Measurements from ENCODE around the gene RABEP1.

RABEP1 gene

DNA sequence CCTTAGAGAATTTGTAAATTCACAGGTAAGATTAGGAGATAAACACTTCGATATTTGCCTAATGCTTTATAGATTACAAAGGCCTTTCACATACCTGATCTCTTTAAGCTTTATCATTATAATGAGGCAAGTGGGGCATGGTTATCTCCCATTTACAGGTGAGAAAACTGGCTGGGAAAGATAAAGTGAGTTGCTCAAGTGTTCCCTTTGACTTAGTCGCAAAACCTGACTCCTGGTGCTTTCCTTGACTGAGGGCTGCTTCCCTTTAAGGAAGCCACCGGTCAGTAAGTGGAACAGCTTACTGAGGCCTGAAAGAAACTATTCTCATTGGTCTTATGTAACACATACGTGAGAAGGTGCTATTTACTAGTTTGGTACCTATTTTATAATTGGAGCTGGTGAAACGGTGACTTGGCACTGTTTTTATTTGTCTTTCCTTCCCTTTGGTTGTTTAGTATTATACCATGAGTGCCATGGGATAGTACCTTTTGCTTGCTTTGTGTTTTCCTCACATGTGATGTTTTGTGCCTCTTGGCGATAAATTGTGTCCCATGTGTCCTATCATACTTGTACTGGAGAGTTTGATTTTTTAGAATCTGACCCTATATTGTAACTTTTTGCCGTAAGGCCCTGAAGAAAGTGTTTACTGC lies 80.2 kb downstream of the RABEP1 start:
- no peak for DNase-seq (ENCODE audit: low read depth, low spot score)

DNA sequence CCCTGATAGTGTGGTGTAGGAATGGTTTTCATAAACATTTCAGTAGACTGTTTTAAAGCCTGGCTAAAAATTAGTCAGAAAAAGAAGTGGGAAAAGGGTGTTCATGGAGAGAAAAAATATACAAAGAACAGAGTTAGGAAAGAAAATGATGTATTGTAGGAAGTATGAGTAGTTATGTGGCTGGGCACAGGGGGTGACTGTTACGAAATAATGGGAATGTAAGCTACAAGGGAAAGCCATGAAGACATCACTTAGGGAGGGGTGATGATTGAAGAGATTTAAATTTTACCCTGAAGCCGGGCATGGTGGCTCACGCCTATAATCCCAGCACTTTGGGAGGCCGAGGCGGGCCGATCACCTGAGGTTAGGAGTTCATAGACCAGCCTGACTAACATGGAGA lies 82.1 kb downstream of the RABEP1 start:
- DNase-seq (ENCODE audit: low read depth, low spot score), result no peak

DNA sequence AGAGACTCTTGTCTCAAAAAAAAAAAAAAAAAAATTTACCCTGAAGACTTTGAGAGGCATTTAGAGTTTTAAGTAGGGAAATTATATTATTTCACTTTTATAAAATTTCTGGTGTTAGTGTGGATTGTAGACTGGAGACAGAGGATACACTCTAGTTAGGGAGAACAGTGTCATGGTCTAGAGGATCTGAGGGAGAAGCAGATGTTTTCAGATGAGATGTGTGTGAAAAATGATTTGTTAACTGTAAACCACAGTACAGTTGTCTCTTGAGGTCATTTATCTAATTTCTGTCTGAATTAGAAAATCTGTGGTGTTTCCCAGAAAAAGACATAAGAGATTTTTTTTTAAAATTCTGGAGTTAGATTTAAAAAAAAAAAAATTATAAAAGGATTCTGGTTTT lies 82.6 kb downstream of the RABEP1 start:
- no peak for DNase-seq (ENCODE audit: low read depth, low spot score)

DNA sequence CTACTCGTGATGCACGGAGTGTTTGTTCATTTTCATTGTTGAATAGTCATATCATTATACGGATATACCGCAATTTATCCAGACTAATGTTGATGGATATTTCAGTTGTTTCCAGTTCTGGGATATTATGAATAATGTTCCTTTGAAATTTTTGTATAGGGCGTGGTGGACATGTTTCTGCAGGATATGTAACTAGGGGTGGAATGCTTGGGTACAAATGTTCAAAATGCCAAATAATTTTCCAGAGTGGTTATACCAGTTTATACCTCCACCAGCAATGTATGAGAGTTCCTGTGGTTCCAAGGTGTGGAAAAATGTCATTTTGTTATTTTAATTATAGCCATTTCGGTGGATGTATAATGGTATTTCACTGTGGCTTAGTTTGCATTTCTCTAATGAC lies 83.7 kb downstream of the RABEP1 start:
- no peak for DNase-seq (ENCODE audit: low read depth, low spot score)

DNA sequence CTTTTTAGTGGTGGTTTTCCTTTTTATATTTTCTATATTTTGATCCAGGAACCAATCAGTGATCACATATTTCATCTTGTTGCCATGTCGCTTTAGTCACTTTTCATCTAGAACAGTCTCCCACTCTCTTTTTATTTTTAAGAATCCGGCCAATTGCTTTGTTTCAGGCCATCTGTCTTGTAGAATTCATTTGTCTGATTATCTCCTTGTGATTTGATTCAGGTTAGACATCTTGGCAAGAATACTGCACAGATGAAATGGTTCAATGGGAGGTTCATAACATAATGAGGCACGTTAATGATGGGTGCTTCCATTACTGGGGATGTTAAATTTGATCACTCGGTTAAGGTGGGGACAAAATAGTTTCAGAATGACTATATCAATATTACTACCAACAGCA lies 88.3 kb downstream of the RABEP1 start:
- DNase-seq (ENCODE audit: low read depth, low spot score), result no peak

DNA sequence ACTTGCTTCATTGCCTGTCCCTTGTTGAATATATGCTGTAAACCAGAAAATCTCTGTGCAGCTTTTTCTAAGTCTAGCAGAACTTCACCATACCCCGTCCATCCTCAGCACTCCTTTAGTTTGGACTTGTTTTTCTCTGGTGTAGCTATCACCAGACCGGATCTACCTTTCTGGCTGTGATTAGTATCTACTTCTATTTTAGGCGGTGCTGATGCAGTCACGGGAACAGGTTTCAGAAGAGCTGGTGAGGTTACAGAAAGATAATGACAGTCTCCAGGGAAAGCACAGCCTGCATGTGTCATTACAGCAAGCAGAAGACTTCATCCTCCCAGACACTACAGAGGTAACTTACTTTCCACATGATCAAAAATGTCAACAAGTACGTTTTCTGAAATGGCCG lies 91.0 kb downstream of the RABEP1 start:
- no peak for DNase-seq (ENCODE audit: low read depth, low spot score)

DNA sequence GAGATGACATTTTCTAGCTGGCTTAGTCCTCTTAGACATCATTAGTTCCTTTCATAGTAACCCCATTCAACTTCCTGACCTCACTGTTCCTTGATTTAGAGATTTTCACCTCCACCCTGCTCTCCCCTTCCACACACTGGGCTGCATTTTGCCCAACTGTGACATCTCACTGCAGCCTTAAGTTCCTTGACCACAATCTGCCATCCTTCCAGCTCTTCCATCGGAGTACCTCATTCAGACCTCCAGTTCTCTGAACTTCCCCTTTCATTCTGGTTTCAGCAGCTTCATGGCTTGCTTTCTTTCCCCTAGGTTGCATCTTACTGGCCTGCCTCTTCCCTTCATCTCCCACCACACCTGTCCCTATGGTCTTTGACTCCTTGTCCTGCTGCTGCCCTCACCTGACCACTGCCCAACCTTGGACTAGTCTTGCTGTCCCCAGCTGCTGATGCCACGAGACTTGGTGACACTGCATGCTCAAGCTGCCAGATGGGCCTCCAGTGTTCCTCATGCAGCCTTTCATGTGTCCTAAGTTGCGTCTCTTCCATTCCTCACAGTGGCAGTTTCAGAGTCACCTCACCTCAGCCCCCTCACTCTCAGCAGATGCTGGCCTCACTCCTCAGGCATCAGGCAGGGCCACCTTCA lies 96.6 kb downstream of the RABEP1 start:
- DNase-seq (ENCODE audit: low read depth, low spot score), result no peak

DNA sequence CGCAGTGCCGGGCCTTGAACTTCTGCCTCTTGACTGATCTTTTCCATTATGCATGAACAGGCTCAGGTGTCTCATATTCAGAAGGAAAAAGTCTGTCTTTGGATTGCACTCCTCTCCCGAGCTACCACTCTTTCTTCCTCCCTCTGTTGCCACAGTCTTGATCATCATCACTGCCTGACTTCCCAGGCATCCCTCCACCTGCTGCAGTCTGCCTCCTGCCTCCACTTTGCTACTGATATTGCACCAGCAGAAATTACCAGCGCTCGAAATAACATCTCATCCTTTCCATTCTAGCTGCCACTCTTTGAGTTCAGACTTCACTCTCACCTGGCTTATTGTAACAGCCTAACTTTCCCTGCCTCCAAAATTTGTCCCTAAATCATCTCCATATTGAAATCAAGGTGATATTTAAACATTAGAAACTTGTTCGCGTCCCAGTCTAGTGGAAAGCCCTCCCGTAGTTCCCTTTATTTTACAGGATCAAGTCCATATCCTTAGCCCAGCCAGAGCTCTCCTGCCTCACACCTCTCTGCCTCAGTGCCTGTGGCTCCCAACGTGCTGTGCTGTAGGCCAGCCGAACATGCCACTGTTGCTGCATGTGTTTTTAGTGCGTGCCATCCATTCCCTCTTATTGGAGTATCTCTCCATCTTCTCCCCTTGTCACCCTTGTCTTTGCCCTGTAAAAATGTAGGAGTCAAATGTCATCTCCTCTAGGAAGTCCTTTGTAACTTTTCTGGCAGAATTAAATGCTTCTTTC lies 97.4 kb downstream of the RABEP1 start:
- no peak for DNase-seq (ENCODE audit: low read depth, low spot score)

DNA sequence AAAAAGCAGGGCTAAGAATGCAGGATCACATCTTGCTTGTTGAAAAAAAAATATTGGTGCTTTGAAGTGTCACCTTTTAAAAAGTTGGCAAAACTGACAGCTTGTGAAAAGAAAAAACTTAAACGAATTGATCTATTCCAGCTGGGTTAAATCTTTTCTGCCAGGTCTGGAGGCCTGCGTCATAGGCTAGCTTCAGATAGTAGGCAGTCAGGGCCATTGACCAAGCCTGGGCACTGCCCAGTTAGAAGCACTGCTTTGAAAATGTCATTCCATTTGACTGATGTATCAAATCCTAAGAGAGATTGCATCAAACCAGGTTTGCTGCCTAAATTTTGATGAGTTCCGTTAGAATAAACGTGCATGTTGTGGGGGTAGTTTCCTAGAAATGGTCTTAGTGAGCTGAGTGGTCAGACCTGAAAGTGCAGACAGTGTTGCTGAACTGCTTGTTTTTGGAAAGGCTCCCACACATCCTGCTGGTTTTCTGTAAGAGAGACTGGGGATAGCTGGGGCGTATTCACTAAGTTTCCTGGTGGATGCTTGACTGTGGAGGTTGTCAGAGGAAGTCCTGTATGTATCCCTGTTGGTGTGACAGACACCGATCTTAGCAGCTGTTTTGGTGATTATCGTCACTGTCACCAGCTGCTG lies 98.5 kb downstream of the RABEP1 start:
- DNase-seq (ENCODE audit: low read depth, low spot score), result no peak

DNA sequence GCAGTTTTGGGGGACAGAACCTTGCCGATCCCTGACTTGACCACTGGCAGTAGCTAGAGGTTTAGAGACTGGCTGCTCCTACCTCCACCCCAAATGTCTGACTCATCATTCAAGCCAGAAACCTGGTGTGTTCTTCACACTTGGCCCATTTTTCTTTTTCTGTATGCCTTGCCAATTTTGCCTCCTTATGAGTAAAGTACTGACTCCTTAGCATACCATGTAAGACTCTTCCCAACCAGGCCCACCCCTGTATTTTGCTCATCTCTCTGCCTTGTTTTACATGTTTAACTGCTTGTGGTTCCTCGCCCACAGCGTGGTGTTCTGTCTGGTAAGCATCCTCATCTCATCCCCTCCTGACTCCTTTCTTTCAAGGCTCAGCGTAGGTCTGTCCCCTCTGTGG lies 99.5 kb downstream of the RABEP1 start:
- DNase-seq (ENCODE audit: low read depth, low spot score), result no peak

DNA sequence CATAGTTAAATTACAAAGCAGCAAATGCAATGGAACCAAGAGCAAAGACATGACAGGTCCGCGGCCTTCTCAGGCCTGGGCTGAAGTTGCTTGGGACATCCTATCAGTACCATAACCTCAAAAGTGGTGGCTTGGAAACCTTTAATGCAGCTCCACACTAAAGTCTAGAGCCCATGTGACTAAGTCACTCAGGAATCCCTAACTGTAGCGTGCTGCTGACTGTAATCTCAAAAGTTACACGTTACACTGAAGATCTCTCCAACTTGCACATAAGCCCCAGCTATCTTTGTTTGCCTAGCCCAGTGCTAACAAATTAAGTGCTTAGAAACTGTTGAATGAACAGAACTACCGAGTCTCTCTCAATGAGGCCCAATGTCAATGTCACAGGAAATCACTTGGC lies 109.6 kb downstream of the RABEP1 start:
- no peak for DNase-seq (ENCODE audit: low read depth, low spot score)

DNA sequence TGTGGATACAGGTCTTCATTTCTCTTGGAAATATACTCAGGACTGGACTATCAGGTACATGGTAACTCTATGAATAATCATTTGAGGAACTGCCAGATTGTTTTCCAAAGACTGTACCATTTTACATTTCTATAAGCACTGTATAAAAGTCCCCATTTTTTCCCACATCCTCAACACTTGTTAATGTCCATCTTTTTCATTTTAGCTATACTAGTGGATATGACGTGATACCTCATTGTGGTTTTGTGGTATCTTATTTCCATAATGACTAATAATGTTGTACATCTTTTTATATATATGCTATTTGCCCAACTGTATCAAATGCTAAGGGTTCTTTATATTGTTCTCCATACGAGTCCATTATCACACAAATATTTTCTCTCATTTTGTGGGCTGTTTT lies 114.5 kb downstream of the RABEP1 start:
- DNase-seq (ENCODE audit: low read depth, low spot score), result no peak

DNA sequence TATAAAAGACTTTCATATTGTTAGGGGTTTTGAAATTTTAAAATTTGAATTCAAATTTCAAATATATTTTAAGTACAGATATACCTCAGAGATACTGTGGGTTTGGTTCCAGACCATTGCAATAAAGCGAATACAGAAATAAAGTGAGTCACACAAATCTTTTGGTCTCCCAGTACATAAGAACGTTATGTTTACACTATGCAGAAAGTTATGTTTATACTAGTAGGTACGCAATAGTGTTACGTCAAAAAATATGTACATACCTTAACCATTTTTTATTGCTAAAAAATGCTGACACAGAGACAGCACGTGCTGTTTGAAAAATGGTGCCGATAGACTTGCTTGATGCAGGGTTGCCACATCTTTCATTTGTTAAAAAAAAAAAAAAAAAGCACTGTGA lies 117.7 kb downstream of the RABEP1 start:
- no peak for DNase-seq (ENCODE audit: low read depth, low spot score)

DNA sequence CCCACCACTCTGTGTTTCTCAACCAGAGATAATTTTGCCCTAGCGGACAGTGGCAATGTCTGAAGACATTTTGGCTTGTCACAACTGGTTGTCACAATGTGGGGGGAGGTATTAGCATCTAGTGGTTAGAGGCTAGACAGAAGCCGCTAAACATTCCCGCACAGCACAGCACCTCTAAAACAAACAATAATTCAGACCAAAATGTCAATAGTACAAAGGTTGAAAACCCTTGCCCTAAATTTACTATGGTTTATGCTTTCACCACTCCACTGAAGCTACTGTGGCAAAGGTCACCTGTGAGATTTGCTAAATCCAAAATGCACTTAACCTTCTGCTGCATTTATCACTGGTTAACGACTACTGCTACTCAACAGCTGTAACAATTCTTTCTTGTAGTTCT lies 123.3 kb downstream of the RABEP1 start:
- DNase-seq (ENCODE audit: low read depth, low spot score), result no peak

DNA sequence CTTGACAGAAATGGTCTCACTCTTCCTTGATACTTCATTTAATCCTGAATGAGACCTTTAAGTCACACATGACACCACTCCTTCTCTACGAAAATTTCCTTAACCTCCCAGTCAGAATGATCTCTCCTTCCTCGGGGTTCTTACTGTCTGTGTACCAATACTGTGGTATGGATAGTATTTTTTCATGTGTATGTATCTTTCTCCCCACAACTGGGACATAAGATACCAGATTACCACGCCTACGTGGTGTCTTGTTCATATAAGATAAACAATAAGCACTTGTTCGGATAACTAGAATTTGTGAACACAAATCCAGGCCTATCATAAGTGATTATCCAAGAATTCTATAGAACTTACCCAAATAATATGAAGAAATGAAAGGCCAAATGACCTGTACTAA lies 126.1 kb downstream of the RABEP1 start:
- no peak for DNase-seq (ENCODE audit: low read depth, low spot score)

DNA sequence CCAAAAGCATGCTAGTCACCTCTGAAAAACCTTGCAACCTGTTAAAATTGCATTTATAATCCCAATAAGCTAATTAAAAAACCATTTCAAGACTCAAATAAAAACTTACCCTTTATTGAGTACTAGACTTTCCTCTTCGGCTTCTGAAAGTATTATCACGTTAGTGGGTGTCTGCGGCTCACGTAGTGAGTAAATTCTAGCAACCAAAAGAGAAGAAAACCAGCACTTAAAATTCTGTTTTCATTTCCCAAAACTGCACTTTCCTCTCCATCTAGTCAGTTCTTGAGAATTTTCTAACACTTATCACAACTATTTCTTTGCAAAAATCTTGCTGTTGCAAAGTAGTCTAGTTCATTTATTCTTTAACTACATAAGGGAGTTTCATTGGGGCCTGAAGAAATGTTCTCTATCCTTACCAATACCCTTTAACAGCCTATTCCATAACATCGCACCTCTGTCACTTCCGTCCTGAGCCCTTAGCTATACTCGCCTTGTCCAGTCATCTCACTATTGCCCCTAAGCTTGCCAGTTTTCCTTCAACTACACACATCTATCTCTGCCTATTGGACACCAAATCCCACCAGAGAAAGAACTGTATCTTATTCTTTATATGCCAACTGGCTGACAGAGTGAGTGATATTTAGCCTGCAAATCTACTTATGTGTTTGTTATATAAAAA lies 128.6 kb downstream of the RABEP1 start:
- no peak for DNase-seq (ENCODE audit: low read depth, low spot score)

DNA sequence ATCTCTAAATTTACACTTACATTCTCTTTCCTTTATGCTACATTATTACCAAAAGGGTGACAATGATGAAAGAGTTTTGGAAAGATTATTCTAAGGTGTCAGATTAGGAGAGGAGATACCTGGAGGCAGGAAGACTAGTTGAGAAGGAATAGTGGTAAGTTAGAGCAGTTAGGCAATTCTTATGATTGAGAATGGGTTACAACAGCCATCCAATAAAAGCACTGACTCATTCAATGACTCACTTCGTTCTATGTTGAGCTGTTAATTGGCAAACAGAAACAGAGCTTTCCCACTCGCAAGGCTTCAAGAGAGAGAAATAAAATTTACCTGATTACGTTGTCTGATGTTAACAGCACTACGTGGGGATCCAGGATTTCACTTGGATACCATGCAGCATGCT lies 131.6 kb downstream of the RABEP1 start:
- DNase-seq (ENCODE audit: low read depth, low spot score), result no peak

DNA sequence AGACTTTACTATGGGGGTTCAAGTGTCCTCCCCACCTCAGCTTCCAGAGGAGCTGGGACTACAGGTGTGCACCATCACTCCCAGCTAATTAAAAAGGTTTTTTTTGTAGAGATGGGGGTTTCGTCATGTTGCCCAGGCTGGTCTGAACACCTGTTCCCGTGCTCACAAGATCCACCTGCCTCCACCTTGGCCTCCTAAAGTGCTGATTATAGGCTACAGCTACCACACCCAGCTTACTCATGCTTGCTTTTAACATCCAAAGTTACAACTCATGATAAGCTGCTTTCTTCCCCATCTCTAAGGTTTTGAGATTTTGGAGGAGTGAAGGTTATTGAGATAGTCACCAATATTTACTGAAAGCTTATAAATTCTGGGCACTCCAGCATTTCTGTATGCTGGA lies 134.8 kb downstream of the RABEP1 start:
- no peak for DNase-seq (ENCODE audit: low read depth, low spot score)

DNA sequence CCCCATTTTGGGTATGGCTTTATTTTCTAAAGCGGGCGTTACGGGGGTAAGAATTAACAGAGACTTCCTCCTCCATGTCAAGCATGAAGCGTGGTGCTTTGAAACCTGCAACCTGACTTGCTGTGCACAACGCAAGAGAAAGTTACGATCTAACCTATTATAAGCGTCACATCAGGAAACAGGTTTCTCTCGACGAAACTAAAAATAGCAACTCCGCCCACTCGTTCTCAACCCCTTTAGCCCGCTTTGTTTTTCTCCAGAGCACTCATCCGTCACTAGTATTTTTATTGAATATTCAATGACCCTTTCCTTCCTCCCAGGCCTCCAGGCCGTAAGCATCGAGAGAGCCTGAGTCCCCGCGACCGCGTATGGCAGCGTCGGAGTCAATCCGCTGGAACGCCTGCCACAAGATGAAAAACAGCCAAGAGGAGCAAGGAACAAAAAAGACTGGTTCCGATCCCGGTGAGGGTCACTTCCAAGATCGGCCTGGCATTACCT lies 136.8 kb downstream of the RABEP1 start:
- DNase-seq (ENCODE audit: low read depth, low spot score), result no peak

DNA sequence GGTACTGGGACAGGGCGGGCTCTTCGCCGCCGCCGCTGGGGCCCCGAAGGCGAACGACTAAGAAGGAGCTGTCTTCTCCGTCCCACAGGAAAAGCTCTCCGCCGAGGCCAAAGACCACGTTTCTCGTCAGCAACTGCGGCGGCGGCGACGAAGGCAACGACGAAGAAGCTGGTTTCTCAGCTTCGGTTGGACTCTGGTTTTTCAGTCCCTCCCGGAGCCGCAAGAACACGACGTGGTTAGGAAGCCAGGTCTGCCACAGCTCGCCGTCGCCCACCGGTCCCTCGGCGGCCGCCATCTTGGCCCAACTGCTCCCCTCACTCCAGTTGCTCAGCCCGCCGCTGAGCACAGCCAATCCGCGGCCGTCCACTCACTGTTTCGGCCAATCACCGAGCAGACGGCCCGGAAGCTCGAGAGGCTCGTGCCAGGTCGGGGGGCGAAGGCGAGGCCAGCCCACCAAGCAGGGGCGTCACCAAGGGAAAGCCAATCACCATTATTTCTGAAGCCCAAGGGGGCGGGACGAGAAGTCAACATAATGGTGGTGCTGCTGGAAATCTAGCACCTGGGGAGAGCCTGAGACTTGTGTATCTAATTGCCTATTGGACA lies 137.4 kb downstream of the RABEP1 start, which contains the start of gene NUP88:
Gene NUP88 (minus strand): TSS at position 307 of the 603 bp plus-strand sequence. CDS start 12 bp downstream, at position 295.
- peak; percentile 91 for DNase-seq (ENCODE audit: low read depth, low spot score)

DNA sequence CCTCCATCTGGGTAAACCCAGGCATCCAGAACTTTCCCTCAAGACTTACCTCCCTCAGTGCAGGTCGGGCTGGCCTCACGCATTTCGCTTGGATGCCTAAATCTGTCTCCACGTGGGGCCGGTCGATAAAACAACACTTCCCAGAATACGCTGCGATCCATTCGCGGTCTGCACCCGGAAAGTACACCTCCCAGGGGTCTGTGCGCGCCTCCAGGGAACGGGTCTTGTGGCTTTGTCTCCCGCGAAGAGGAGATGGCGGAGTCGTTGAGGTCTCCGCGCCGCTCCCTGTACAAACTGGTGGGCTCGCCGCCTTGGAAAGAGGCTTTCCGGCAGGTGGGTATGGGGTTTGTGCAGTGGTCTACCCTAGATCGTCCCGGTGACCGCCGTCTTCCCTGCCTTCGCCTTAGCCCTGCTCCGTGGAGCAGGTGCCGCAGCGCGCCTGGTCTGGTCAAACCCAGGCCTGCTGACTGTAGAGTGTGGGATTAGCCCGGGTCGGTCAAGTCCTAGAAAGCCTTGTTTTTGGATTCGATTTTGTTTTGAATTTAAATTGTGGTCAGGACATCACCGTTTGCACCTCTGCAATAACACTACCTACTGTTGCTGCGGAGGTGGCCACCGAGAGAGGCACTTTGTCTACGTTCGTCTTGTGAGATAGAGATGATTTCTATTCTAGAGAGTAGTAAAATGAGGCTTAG lies 138.0 kb downstream of the RABEP1 start, which contains the start of gene RPAIN:
Gene RPAIN (plus strand): TSS at position 224 of the 695 bp plus-strand sequence. CDS start 29 bp downstream, at position 253.
- no peak for DNase-seq (ENCODE audit: low read depth, low spot score)
